ENCODE results near the gene TBC1D9B. TPM values are rescaled to one million over a fixed set of nuclear protein-coding genes. Genes with fewer than 3 reads are reported as not detected.

Gene TBC1D9B
- total and polyA plus RNA-seq, 2 of the 13 experiments (the other 11 are each of a cell fraction or from before 2014, with no cell fraction given), result 35.0 to 50.0 TPM

DNA sequence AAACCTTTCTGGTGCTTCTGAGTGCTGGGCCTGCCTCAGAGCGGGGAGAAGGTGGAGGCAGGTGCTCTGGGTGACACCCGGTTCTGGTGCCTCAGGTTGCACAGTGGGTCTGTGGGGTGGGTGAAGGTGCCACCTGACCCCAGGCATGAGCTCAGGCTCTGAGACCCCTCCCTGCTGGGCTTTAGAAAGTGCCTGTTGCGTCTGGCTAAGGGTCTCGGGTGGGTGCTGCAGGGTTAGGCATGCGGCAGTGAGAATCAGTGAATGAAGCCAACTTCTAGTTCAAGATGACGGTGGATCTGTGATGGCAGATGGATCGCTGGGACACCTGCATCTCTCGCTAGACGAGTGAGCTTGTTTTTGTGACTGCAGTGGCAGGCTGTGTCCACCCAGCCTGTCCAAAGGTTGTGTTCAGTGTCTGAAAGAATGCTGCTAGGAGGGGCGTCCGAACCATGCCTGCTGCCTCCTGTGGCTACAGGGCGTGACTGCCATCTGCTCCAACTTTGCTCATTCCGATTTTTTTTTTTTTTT lies 82.0 kb downstream of the TBC1D9B start (continued):
- peak; percentile 48; the same call in 1 of the 2 replicates for TF ChIP-seq PPARG (CRISPR knock-in tag; conservative IDR thresholded peaks at IDR 0.05)
- TF ChIP-seq ZBTB20 (CRISPR knock-in tag; IDR thresholded peaks at IDR 0.05; ENCODE audit: borderline replicate concordance, low read depth), result no peak
- peak; percentile 24; the same call in 1 of the 2 replicates for TF ChIP-seq CBX5 (CRISPR knock-in tag; IDR thresholded peaks at IDR 0.05; ENCODE audit: borderline replicate concordance)
- peak; percentile 28; the same call in 1 of the 2 replicates for TF ChIP-seq ZNF598 (CRISPR knock-in tag; IDR thresholded peaks at IDR 0.05; ENCODE audit: borderline replicate concordance)
- peak; percentile 18; the same call in 1 of the 2 replicates for TF ChIP-seq ZNF644 (CRISPR knock-in tag; IDR thresholded peaks at IDR 0.05; ENCODE audit: low read depth)
- TF ChIP-seq MXD4 (CRISPR knock-in tag; IDR thresholded peaks at IDR 0.05), result peak; percentile 23; the same call in 1 of the 2 replicates
- peak; percentile 56; the same call in 1 of the 2 replicates for TF ChIP-seq RAD21 (CRISPR knock-in tag; IDR thresholded peaks at IDR 0.05)
- TF ChIP-seq SUZ12 (IDR thresholded peaks at IDR 0.05; ENCODE audit: low read depth, low read length), result no peak
- TF ChIP-seq, protein P1, sequence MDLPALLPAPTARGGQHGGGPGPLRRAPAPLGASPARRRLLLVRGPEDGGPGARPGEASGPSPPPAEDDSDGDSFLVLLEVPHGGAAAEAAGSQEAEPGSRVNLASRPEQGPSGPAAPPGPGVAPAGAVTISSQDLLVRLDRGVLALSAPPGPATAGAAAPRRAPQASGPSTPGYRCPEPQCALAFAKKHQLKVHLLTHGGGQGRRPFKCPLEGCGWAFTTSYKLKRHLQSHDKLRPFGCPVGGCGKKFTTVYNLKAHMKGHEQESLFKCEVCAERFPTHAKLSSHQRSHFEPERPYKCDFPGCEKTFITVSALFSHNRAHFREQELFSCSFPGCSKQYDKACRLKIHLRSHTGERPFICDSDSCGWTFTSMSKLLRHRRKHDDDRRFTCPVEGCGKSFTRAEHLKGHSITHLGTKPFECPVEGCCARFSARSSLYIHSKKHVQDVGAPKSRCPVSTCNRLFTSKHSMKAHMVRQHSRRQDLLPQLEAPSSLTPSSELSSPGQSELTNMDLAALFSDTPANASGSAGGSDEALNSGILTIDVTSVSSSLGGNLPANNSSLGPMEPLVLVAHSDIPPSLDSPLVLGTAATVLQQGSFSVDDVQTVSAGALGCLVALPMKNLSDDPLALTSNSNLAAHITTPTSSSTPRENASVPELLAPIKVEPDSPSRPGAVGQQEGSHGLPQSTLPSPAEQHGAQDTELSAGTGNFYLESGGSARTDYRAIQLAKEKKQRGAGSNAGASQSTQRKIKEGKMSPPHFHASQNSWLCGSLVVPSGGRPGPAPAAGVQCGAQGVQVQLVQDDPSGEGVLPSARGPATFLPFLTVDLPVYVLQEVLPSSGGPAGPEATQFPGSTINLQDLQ (CRISPR knock-in tag; IDR thresholded peaks at IDR 0.05), result no peak
- TF ChIP-seq, protein P2, sequence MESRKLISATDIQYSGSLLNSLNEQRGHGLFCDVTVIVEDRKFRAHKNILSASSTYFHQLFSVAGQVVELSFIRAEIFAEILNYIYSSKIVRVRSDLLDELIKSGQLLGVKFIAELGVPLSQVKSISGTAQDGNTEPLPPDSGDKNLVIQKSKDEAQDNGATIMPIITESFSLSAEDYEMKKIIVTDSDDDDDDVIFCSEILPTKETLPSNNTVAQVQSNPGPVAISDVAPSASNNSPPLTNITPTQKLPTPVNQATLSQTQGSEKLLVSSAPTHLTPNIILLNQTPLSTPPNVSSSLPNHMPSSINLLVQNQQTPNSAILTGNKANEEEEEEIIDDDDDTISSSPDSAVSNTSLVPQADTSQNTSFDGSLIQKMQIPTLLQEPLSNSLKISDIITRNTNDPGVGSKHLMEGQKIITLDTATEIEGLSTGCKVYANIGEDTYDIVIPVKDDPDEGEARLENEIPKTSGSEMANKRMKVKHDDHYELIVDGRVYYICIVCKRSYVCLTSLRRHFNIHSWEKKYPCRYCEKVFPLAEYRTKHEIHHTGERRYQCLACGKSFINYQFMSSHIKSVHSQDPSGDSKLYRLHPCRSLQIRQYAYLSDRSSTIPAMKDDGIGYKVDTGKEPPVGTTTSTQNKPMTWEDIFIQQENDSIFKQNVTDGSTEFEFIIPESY (CRISPR knock-in tag; IDR thresholded peaks at IDR 0.05), result 0 out of 2 replicates have a peak, but pooled peaks have one; percentile 26
- 0 out of 2 replicates have a peak, but pooled peaks have one; percentile 16 for TF ChIP-seq ZNF232 (CRISPR knock-in tag; IDR thresholded peaks at IDR 0.05; ENCODE audit: borderline replicate concordance)
- peak; percentile 63 for TF ChIP-seq FOXO1 (CRISPR knock-in tag; IDR thresholded peaks at IDR 0.05)
- TF ChIP-seq SAP130 (CRISPR knock-in tag; IDR thresholded peaks at IDR 0.05; ENCODE audit: low read depth), result peak; percentile 82
- 0 out of 2 replicates have a peak, but pooled peaks have one; percentile 25 for TF ChIP-seq ZKSCAN8 (CRISPR knock-in tag; IDR thresholded peaks at IDR 0.05; ENCODE audit: borderline replicate concordance)
- TF ChIP-seq, protein P3, sequence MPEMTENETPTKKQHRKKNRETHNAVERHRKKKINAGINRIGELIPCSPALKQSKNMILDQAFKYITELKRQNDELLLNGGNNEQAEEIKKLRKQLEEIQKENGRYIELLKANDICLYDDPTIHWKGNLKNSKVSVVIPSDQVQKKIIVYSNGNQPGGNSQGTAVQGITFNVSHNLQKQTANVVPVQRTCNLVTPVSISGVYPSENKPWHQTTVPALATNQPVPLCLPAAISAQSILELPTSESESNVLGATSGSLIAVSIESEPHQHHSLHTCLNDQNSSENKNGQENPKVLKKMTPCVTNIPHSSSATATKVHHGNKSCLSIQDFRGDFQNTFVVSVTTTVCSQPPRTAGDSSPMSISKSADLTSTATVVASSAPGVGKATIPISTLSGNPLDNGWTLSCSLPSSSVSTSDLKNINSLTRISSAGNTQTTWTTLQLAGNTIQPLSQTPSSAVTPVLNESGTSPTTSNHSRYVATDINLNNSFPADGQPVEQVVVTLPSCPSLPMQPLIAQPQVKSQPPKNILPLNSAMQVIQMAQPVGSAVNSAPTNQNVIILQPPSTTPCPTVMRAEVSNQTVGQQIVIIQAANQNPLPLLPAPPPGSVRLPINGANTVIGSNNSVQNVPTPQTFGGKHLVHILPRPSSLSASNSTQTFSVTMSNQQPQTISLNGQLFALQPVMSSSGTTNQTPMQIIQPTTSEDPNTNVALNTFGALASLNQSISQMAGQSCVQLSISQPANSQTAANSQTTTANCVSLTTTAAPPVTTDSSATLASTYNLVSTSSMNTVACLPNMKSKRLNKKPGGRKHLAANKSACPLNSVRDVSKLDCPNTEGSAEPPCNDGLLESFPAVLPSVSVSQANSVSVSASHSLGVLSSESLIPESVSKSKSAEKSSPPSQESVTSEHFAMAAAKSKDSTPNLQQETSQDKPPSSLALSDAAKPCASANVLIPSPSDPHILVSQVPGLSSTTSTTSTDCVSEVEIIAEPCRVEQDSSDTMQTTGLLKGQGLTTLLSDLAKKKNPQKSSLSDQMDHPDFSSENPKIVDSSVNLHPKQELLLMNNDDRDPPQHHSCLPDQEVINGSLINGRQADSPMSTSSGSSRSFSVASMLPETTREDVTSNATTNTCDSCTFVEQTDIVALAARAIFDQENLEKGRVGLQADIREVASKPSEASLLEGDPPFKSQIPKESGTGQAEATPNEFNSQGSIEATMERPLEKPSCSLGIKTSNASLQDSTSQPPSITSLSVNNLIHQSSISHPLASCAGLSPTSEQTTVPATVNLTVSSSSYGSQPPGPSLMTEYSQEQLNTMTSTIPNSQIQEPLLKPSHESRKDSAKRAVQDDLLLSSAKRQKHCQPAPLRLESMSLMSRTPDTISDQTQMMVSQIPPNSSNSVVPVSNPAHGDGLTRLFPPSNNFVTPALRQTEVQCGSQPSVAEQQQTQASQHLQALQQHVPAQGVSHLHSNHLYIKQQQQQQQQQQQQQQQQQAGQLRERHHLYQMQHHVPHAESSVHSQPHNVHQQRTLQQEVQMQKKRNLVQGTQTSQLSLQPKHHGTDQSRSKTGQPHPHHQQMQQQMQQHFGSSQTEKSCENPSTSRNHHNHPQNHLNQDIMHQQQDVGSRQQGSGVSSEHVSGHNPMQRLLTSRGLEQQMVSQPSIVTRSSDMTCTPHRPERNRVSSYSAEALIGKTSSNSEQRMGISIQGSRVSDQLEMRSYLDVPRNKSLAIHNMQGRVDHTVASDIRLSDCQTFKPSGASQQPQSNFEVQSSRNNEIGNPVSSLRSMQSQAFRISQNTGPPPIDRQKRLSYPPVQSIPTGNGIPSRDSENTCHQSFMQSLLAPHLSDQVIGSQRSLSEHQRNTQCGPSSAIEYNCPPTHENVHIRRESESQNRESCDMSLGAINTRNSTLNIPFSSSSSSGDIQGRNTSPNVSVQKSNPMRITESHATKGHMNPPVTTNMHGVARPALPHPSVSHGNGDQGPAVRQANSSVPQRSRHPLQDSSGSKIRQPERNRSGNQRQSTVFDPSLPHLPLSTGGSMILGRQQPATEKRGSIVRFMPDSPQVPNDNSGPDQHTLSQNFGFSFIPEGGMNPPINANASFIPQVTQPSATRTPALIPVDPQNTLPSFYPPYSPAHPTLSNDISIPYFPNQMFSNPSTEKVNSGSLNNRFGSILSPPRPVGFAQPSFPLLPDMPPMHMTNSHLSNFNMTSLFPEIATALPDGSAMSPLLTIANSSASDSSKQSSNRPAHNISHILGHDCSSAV (CRISPR knock-in tag; IDR thresholded peaks at IDR 0.05; ENCODE audit: borderline replicate concordance), result no peak
- TF ChIP-seq NR2F6 (IDR thresholded peaks at IDR 0.05), result peak; percentile 29; the same call in 1 of the 2 replicates
- TF ChIP-seq NR2F6 (CRISPR knock-in tag; IDR thresholded peaks at IDR 0.05), result peak; percentile 25; the same call in 1 of the 2 replicates
- 0 out of 2 replicates have a peak, but pooled peaks have one; percentile 12 for TF ChIP-seq SMYD3 (CRISPR knock-in tag; IDR thresholded peaks at IDR 0.05)

Measured in HepG2 (cell line).